Parathyroid adenoma (tissue), 2 donors: ENCODE data around the gene EMP3.

Experiments used
- H2AFZ ChIP-seq: fragments of 300-600 bp; sonication (generic); one replicate; pipeline ENCODE4 v1.7.0; 2017; ENCODE audit warnings: antibody characterized with exemption, mild to moderate bottlenecking
- H3K27ac ChIP-seq: fragments of 300-600 bp; sonication (generic); one replicate; pipeline ENCODE4 v1.7.0; 2017
- H3K27me3 ChIP-seq: fragments of 300-600 bp; sonication (generic); one replicate; pipeline ENCODE4 v1.7.0; 2017; ENCODE audit warnings: low read length; ENCODE audit not compliant: control insufficient read depth, insufficient read depth
- H3K36me3 ChIP-seq: fragments of 300-600 bp; sonication (generic); one replicate; pipeline ENCODE4 v1.7.0; 2017; ENCODE audit warnings: low read length; ENCODE audit not compliant: control insufficient read depth, insufficient read depth
- H3K4me1 ChIP-seq: fragments of 300-600 bp; sonication (generic); one replicate; pipeline ENCODE4 v1.7.0; 2017; ENCODE audit warnings: control low read depth
- H3K4me2 ChIP-seq: fragments of 300-600 bp; sonication (generic); one replicate; pipeline ENCODE4 v1.7.0; 2017; ENCODE audit warnings: low read length
- H3K4me3 ChIP-seq: fragments of 300-600 bp; sonication (generic); one replicate; pipeline ENCODE4 v1.7.0; 2017; ENCODE audit warnings: low read depth, low read length
- H3K79me2 ChIP-seq: fragments of 300-600 bp; sonication (generic); one replicate; pipeline ENCODE4 v1.7.0; 2017; ENCODE audit warnings: control low read depth
- H3K9ac ChIP-seq: fragments of 300-600 bp; sonication (generic); one replicate; pipeline ENCODE4 v1.7.0; 2017; ENCODE audit warnings: mild to moderate bottlenecking
- H3K9me3 ChIP-seq: fragments of 300-600 bp; sonication (generic); one replicate; pipeline ENCODE4 v1.7.0; 2017; ENCODE audit warnings: low read length; ENCODE audit not compliant: control insufficient read depth
- CTCF ChIP-seq: fragments of 300-600 bp; sonication (generic); IDR thresholded peaks from one replicate; pipeline ENCODE4 v1.7.0; 2017; ENCODE audit warnings: antibody characterized with exemption, mild to moderate bottlenecking
- donor health status: primary hyperparathyroidism.

Gene EMP3

DNA sequence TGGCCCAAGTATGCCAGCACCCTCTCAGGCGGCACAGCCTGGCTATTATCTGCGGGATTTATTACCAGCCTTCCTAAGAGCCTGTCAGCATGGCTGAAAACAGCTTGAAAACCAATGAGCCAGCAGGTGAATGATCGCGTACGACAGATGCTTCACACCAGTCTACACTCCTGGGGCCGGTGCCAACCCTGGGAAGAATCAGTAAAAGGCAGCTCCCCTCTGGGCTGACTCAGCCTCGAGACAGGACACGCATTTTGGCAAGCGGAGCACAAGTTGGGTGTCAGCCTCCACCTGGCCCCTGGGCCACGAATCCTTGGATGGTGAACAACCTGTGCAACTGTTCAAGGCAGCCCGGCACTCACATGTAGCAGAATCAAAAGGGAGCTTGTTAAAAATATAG is 15.6 kb downstream of the EMP3 start:
- Histone ChIP-seq H3K36me3 (no peaks in the 10 kb centered on the region), H3K4me1 (no peaks in the 10 kb centered on the region), H3K9ac (no peak overlapping the region), H3K79me2 (no peaks in the 10 kb centered on the region), H2AFZ (no peak overlapping the region), H3K9me3 (no peaks in the 10 kb centered on the region), H3K4me3 (no peak overlapping the region), H3K27ac (no peak overlapping the region), H3K27me3 (no peaks in the 10 kb centered on the region), H3K4me2 (no peak overlapping the region)
- TF ChIP-seq CTCF: no peak

GRCh38 chr19:48341515-48342413 is 16.4 kb downstream of the EMP3 start:
- Histone ChIP-seq H3K27me3 (no peaks in the 10 kb centered on the region), H3K79me2 (no peaks in the 10 kb centered on the region), H3K4me1 (no peaks in the 10 kb centered on the region), H3K36me3 (no peaks in the 10 kb centered on the region), H3K4me2 (no peak overlapping the region), H2AFZ (no peak overlapping the region), H3K4me3 (no peak overlapping the region), H3K27ac (no peak overlapping the region), H3K9ac (no peak overlapping the region), H3K9me3 (no peaks in the 10 kb centered on the region)
- no peak for TF ChIP-seq CTCF

DNA sequence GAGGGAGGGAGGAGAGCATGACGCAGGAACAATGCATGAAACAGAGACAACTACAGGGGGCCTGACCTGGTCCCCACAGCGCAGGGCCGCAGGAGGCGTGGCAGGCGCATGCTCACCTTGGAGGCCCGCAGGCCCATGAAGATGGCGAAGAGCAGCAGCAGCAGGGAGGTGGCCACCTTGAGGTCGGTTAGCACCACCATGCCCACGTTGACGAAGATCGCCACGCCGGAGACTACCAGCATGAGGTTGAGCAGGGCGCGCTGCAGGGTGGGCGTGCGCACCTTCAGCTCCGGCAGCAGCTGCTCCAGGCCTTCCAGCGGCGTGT is 17.0 kb downstream of the EMP3 start:
- H3K27me3 ChIP-seq: no peaks in the 10 kb centered on the region

DNA sequence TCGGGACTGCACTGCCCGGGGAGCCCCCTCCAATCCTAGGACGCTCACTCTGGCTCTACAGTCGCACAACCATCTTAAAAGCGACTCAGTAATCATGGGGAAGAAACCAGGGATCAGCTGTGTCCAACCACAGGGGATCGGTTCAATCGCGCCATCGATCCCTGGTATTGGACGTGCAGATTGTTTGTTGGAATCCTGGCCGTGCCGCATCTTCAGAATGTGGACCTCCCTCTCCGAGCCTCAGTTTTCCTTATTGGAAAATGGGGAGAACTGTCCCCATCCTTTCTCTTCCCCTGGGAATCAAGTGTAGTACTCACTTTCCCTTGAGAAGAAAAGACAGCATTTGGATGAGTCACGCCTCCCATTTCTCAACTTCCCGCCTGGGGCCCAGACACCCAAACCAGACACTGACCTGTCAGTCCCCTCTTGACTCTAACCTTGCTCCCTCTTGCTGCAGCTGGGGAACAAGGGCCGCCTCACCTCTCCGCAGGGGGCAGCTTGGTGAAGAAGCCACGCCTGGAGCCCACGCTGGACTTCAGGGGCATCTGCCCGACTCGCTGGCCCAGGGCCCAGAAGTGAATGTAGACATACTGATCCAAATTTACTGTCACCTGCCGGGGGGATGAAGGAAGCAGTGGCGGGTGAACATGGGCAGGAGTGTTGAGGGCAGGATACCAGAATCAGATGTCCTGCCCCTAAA is 17.6 kb downstream of the EMP3 start:
- H3K79me2 ChIP-seq: no peaks in the 10 kb centered on the region
- TF ChIP-seq CTCF: no peak
- no peak overlapping the region for H3K27ac ChIP-seq
- H3K9ac ChIP-seq: no peak overlapping the region
- no peaks in the 10 kb centered on the region for H3K9me3 ChIP-seq
- H3K4me1 ChIP-seq: peaks cover 3% of the 10 kb centered on the region
- H3K4me2 ChIP-seq: no peak overlapping the region
- H3K4me3 ChIP-seq: no peak overlapping the region
- H2AFZ ChIP-seq: no peak overlapping the region
- no peaks in the 10 kb centered on the region for H3K27me3 ChIP-seq
- H3K36me3 ChIP-seq: no peaks in the 10 kb centered on the region

More for the DNA sequence above, 17.0 kb downstream of the EMP3 start:
- H3K9ac ChIP-seq: no peak overlapping the region
- no peak overlapping the region for H3K27ac ChIP-seq
- no peak overlapping the region for H3K4me3 ChIP-seq
- no peaks in the 10 kb centered on the region for H3K9me3 ChIP-seq
- no peak for TF ChIP-seq CTCF
- no peaks in the 10 kb centered on the region for H3K36me3 ChIP-seq
- H2AFZ ChIP-seq: no peak overlapping the region
- no peaks in the 10 kb centered on the region for H3K4me1 ChIP-seq
- H3K4me2 ChIP-seq: no peak overlapping the region
- H3K79me2 ChIP-seq: no peaks in the 10 kb centered on the region
